H9 (cell line): Measurements from ENCODE around the gene DSC2. TPM values are rescaled to one million over a fixed set of nuclear protein-coding genes. Genes with fewer than 3 reads are reported as not detected.

Experiments
- DNase-seq: peaks from one replicate; pipeline ENCODE4 v3.0.0-alpha.2; 2017
- H2AFZ ChIP-seq: one replicate; pipeline ENCODE4 v1.6.1; 2013; ENCODE audit warnings: mild to moderate bottlenecking, low read length, control low read depth, moderate library complexity
- H2AK5ac ChIP-seq: 2 replicates; pipeline ENCODE4 v1.6.1; 2013; ENCODE audit warnings: low read length, control low read depth, mixed read lengths; ENCODE audit not compliant: insufficient read length
- H2BK120ac ChIP-seq: one replicate; pipeline ENCODE4 v1.6.1; 2013; ENCODE audit warnings: low read depth, mild to moderate bottlenecking, low read length, control low read depth, inconsistent platforms; ENCODE audit not compliant: poor library complexity, severe bottlenecking
- H2BK12ac ChIP-seq: 2 replicates; pipeline ENCODE4 v1.6.1; 2013; ENCODE audit warnings: low read length, control low read depth, mixed read lengths, low read depth; ENCODE audit not compliant: insufficient read length
- H2BK15ac ChIP-seq: 2 replicates; pipeline ENCODE4 v1.6.1; 2013; ENCODE audit warnings: low read depth, low read length, control low read depth
- H2BK20ac ChIP-seq: one replicate; pipeline ENCODE4 v1.6.1; 2013; ENCODE audit warnings: low read depth, mild to moderate bottlenecking, low read length, control low read depth, inconsistent platforms; ENCODE audit not compliant: poor library complexity, severe bottlenecking
- H2BK5ac ChIP-seq: 2 replicates; pipeline ENCODE4 v1.6.1; 2013; ENCODE audit warnings: low read length, control low read depth, mixed read lengths; ENCODE audit not compliant: insufficient read length
- H3K14ac ChIP-seq: 2 replicates; pipeline ENCODE4 v1.6.1; 2013; ENCODE audit warnings: low read length, control low read depth; ENCODE audit not compliant: insufficient read depth
- H3K18ac ChIP-seq: 2 replicates; pipeline ENCODE4 v1.6.1; 2013; ENCODE audit warnings: low read depth, mild to moderate bottlenecking, mixed read lengths, low read length, control low read depth; ENCODE audit not compliant: insufficient read length
- H3K23ac ChIP-seq: 2 replicates; pipeline ENCODE4 v1.6.1; 2013; ENCODE audit warnings: low read length, control low read depth, mixed read lengths, low read depth; ENCODE audit not compliant: insufficient read length
- H3K23me2 ChIP-seq: 2 replicates; pipeline ENCODE4 v1.6.1; 2013; ENCODE audit warnings: low read depth, mild to moderate bottlenecking, mixed read lengths, low read length, control low read depth; ENCODE audit not compliant: insufficient read length, poor library complexity, severe bottlenecking
- H3K27ac ChIP-seq: 2 replicates; pipeline ENCODE4 v1.5.1; 2013; ENCODE audit warnings: low read length, control low read depth, mixed read lengths, low read depth; ENCODE audit not compliant: insufficient read length
- H3K27me3 ChIP-seq: 2 replicates; pipeline ENCODE4 v1.6.1; 2013; ENCODE audit warnings: low read length, control low read depth, inconsistent platforms; ENCODE audit not compliant: insufficient read depth
- H3K4ac ChIP-seq: 2 replicates; pipeline ENCODE4 v1.6.1; 2013; ENCODE audit warnings: low read depth, mild to moderate bottlenecking, control low read depth, inconsistent platforms, low read length, moderate library complexity
- H3K4me1 ChIP-seq: 2 replicates; pipeline ENCODE4 v1.6.1; 2013; ENCODE audit warnings: low read length, control low read depth, inconsistent platforms; ENCODE audit not compliant: insufficient read depth
- H3K4me2 ChIP-seq: 2 replicates; pipeline ENCODE4 v1.6.1; 2013; ENCODE audit warnings: low read length, control low read depth, mixed read lengths; ENCODE audit not compliant: insufficient read length, insufficient read depth
- H3K56ac ChIP-seq: 2 replicates; pipeline ENCODE4 v1.6.1; 2013; ENCODE audit warnings: low read depth, mild to moderate bottlenecking, mixed read lengths, low read length, control low read depth; ENCODE audit not compliant: insufficient read length
- H3K79me1 ChIP-seq: 2 replicates; pipeline ENCODE4 v1.6.1; 2013; ENCODE audit warnings: low read depth, mild to moderate bottlenecking, moderate library complexity, low read length, control low read depth, inconsistent platforms; ENCODE audit not compliant: insufficient read depth, poor library complexity, severe bottlenecking
- H3K79me2 ChIP-seq: 2 replicates; pipeline ENCODE4 v1.6.1; 2013; ENCODE audit warnings: low read length, control low read depth, inconsistent platforms; ENCODE audit not compliant: insufficient read depth
- H3K9ac ChIP-seq: 2 replicates; pipeline ENCODE4 v1.6.1; 2013; ENCODE audit warnings: low read length, control low read depth, mixed read lengths; ENCODE audit not compliant: insufficient read length; ENCODE audit errors: extremely low read depth
- H3K9me3 ChIP-seq: one replicate; pipeline ENCODE4 v1.6.1; 2013; ENCODE audit warnings: low read depth, low read length, inconsistent platforms; ENCODE audit not compliant: control insufficient read depth
- H3T11ph ChIP-seq: one replicate; pipeline ENCODE4 v1.6.1; 2013; ENCODE audit warnings: mild to moderate bottlenecking, low read length, control low read depth, inconsistent platforms
- H4K20me1 ChIP-seq: one replicate; pipeline ENCODE4 v1.6.1; 2013; ENCODE audit not compliant: control insufficient read depth, insufficient read length, insufficient read depth
- H4K5ac ChIP-seq: 2 replicates; pipeline ENCODE4 v1.6.1; 2013; ENCODE audit warnings: low read depth, mild to moderate bottlenecking, mixed read lengths, low read length, control low read depth; ENCODE audit not compliant: insufficient read length
- H4K8ac ChIP-seq: replicated peaks from 2 replicates; pipeline ENCODE4 v1.6.1; 2013; ENCODE audit warnings: low read length, control low read depth, mixed read lengths, low read depth; ENCODE audit not compliant: insufficient read length
- H4K91ac ChIP-seq: 2 replicates; pipeline ENCODE4 v1.6.1; 2013; ENCODE audit warnings: low read depth, mild to moderate bottlenecking, moderate library complexity, mixed read lengths, low read length, control low read depth; ENCODE audit not compliant: insufficient read length
- H3K27ac Mint-ChIP-seq, 3 experiments: 2 replicates in 2 of 3; 3 replicates in 1 of 3; pipeline ENCODE4 v1.8.0; 2020 to 2021; ENCODE audit warnings: mixed read lengths in 3 of 3, mild to moderate bottlenecking in 1 of 3, moderate library complexity in 1 of 3
- H3K27me3 Mint-ChIP-seq: 2 replicates; pipeline ENCODE4 v1.8.0; 2021; ENCODE audit warnings: low read depth, mild to moderate bottlenecking, moderate library complexity, mixed read lengths
- H3K36me3 Mint-ChIP-seq, 3 experiments: 2 replicates in 2 of 3; 3 replicates in 1 of 3; pipeline ENCODE4 v1.8.0; 2020 to 2021; ENCODE audit warnings: low read depth in 3 of 3, mixed read lengths in 3 of 3; ENCODE audit not compliant: insufficient read depth in 1 of 3
- H3K4me1 Mint-ChIP-seq, 2 experiments: 2 replicates each; pipeline ENCODE4 v1.8.0; 2020; ENCODE audit warnings: mixed read lengths in 2 of 2
- H3K4me3 Mint-ChIP-seq, 2 experiments: 2 replicates in 1 of 2; 3 replicates in 1 of 2; pipeline ENCODE4 v1.8.0; 2020 to 2021; ENCODE audit warnings: mild to moderate bottlenecking in 2 of 2, mixed read lengths in 2 of 2, moderate library complexity in 1 of 2
- H3K9me3 Mint-ChIP-seq, 2 experiments: 2 replicates in 1 of 2; 3 replicates in 1 of 2; pipeline ENCODE4 v1.8.0; 2020; ENCODE audit warnings: mild to moderate bottlenecking in 2 of 2, mixed read lengths in 2 of 2, moderate library complexity in 1 of 2
- WGBS: extraction: QIAGEN DNeasy Blood & Tissue Kit; methylation state at CpG from one replicate; pipeline ENCODE4 v1.1.7; 2013; ENCODE audit warnings: missing lambda C conversion rate, low lambda C conversion rate, mixed read lengths; ENCODE audit not compliant: insufficient read length; ENCODE audit errors: extremely low coverage; 5-methylcytosine and 5-hydroxymethylcytosine counted together
- total RNA-seq: library from RNA; stranded (reverse); gene quantifications from 2 replicates; pipeline ENCODE4 v1.2.1, GENCODE V29; 2021
- TF ChIP-seq, protein P1 (sequence below): fragments of 200-600 bp; sonication (generic); conservative IDR thresholded peaks from 3 replicates; pipeline ENCODE4 v1.8.0; 2021; ENCODE audit warnings: antibody characterized with exemption, mild to moderate bottlenecking

Gene DSC2
- total RNA-seq, 1 experiment from 2014 or later, result 26.1 TPM

GRCh38 chr18:31143025-31143424, 40.8 kb upstream of the DSC2 start:
- H3K23me2 ChIP-seq, result no peaks in the 10 kb centered on the region
- no peak overlapping the region for H2BK120ac ChIP-seq
- H3K14ac ChIP-seq, result no peak overlapping the region
- H3K27ac Mint-ChIP-seq, result no peak overlapping the region
- no peak overlapping the region for H2BK15ac ChIP-seq
- H2BK20ac ChIP-seq, result no peak overlapping the region
- H2BK12ac ChIP-seq, result no peak overlapping the region
- H3K4me2 ChIP-seq, result no peak overlapping the region
- H3K79me1 ChIP-seq, result no peaks in the 10 kb centered on the region
- H3K27ac ChIP-seq, result no peak overlapping the region
- no CpG with 5 or more reads among the region's 3 CpGs for whole genome bisulfite sequencing
- H3K56ac ChIP-seq, result no peak overlapping the region
- no peaks in the 10 kb centered on the region for H3K9me3 ChIP-seq
- no peaks in the 10 kb centered on the region for H4K20me1 ChIP-seq
- no peak overlapping the region for H4K8ac ChIP-seq
- no peak overlapping the region for H2AFZ ChIP-seq
- H3K79me2 ChIP-seq, result no peaks in the 10 kb centered on the region
- H3K9me3 Mint-ChIP-seq, result no peaks in the 10 kb centered on the region; a peak in 1 of 5 replicates
- no peaks in the 10 kb centered on the region for H3K27me3 ChIP-seq
- no peak for DNase-seq
- H4K91ac ChIP-seq, result no peak overlapping the region
- H4K5ac ChIP-seq, result no peak overlapping the region
- H3K36me3 Mint-ChIP-seq, result no peaks in the 10 kb centered on the region; a peak in 1 of 7 replicates
- no peak overlapping the region for H2AK5ac ChIP-seq
- no peak overlapping the region for H2BK5ac ChIP-seq
- H3K4me1 Mint-ChIP-seq, result no peaks in the 10 kb centered on the region
- H3K4ac ChIP-seq, result no peak overlapping the region
- H3K4me3 Mint-ChIP-seq, result no peak overlapping the region
- H3K27me3 Mint-ChIP-seq, result no peaks in the 10 kb centered on the region
- TF ChIP-seq, protein P1, sequence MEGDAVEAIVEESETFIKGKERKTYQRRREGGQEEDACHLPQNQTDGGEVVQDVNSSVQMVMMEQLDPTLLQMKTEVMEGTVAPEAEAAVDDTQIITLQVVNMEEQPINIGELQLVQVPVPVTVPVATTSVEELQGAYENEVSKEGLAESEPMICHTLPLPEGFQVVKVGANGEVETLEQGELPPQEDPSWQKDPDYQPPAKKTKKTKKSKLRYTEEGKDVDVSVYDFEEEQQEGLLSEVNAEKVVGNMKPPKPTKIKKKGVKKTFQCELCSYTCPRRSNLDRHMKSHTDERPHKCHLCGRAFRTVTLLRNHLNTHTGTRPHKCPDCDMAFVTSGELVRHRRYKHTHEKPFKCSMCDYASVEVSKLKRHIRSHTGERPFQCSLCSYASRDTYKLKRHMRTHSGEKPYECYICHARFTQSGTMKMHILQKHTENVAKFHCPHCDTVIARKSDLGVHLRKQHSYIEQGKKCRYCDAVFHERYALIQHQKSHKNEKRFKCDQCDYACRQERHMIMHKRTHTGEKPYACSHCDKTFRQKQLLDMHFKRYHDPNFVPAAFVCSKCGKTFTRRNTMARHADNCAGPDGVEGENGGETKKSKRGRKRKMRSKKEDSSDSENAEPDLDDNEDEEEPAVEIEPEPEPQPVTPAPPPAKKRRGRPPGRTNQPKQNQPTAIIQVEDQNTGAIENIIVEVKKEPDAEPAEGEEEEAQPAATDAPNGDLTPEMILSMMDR, result no peak
- H3K23ac ChIP-seq, result no peak overlapping the region
- H3T11ph ChIP-seq, result no peak overlapping the region
- H3K18ac ChIP-seq, result no peak overlapping the region
- H3K9ac ChIP-seq, result no peak overlapping the region
- H3K4me1 ChIP-seq, result no peaks in the 10 kb centered on the region
